Activated gamma-delta T cell (primary cell): ENCODE results near the gene POLD1.
A peak's percentile ranks its signal among the peaks of the same experiment; 100 is the strongest.
"Not testable (repeated sequence)": the region's sequence is repeated elsewhere in the genome, so short reads cannot be mapped to it uniquely, and the experiment has no call there.

Experiments used
- DNase-seq: peaks from one replicate; lab custom pipeline; 2025; lab: John Stamatoyannopoulos, UW
- total RNA-seq, 2 donors: gene quantifications; one replicate each; lab custom pipeline; 2026; lab: John Stamatoyannopoulos, UW

The POLD1 gene
- 36.5 to 39.8 reads per million in 2 donors for total RNA-seq

- DNase-seq, result peak; percentile 96
Observed at GRCh38 chr19:50383852-50384684, at the start of gene POLD1. Gene POLD1 (plus strand): TSS chr19:50384347. CDS start chr19:50398852, 14,505 bp downstream.

- no peak for DNase-seq
Observed at GRCh38 chr19:50334741-50335421, 49.3 kb upstream of the POLD1 start.

GRCh38 chr19:50337031-50337430, 47.1 kb upstream of the POLD1 start:
- not testable (repeated sequence) for DNase-seq

- no peak for DNase-seq
Observed at GRCh38 chr19:50340331-50340730, 43.8 kb upstream of the POLD1 start.

- no peak for DNase-seq
Observed at GRCh38 chr19:50341091-50341564, 43.0 kb upstream of the POLD1 start.

GRCh38 chr19:50344661-50345318, 39.4 kb upstream of the POLD1 start:
- DNase-seq, result no peak

GRCh38 chr19:50347089-50347581, 37.0 kb upstream of the POLD1 start:
- not testable (repeated sequence) for DNase-seq

GRCh38 chr19:50349277-50350057, 34.7 kb upstream of the POLD1 start:
- DNase-seq, result no peak

- DNase-seq, result no peak
Observed at GRCh38 chr19:50352242-50352641, 31.9 kb upstream of the POLD1 start.

GRCh38 chr19:50353487-50353880, 30.7 kb upstream of the POLD1 start:
- not testable (repeated sequence) for DNase-seq

GRCh38 chr19:50356691-50357177, 27.4 kb upstream of the POLD1 start:
- DNase-seq, result no peak

GRCh38 chr19:50357178-50358100, 26.7 kb upstream of the POLD1 start:
- DNase-seq, result peak; percentile 75

- DNase-seq, result peak; percentile 58
Observed at GRCh38 chr19:50358483-50359327, 25.4 kb upstream of the POLD1 start.

- DNase-seq, result no peak
Observed at GRCh38 chr19:50359328-50359818, 24.8 kb upstream of the POLD1 start.

GRCh38 chr19:50361290-50362029, 22.7 kb upstream of the POLD1 start:
- DNase-seq, result no peak

GRCh38 chr19:50362030-50362412, 22.1 kb upstream of the POLD1 start:
- DNase-seq, result no peak

- DNase-seq, result no peak
Observed at GRCh38 chr19:50362656-50363424, 21.3 kb upstream of the POLD1 start.
